Measurements from ENCODE around the gene TTLL6. TPM values are rescaled to one million over a fixed set of nuclear protein-coding genes. Genes with fewer than 3 reads are reported as not detected.
A peak's percentile ranks its signal among the peaks of the same experiment; 100 is the strongest.

TTLL6 gene
- total RNA-seq, 2 donors from 2014 or later, result not detected

DNA sequence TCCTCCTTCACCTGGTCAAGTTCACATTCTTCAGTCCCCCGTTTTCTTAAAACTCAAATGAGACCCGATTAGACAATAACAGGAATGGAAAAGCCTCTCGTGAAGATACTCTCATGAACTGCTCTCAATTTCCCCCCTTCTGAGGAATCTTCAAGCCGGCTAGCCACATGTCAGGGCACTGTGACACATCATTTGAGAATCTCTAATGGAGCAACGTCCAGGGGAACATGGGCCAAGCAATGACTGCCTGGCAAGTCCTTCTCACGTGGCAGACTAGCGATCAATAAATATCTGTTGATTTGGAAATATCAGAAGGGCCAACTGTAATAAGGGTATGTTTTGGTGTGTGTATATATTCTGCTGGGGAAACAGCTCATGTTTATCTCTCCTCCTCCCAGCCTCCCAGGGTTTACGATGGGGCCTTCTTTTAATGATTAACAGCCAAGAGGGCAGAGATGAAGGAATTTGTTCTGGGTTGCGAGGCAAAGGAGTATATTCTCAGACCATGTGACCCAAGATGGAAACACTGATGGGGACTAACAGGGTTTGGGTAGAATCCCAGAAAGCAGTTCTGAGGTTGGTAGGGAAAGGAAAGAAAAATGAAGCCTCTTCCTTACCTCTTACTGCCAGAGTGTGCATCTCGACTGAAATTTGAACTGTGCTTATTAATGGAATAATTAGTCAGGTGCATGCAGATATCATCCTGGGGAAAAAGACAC lies 21.4 kb downstream of the TTLL6 start:
- no peak for ATAC-seq (replicated peaks)
- Mint-ChIP-seq H3K9me3 (no peaks in the 10 kb centered on the region), H3K4me3 (no peak overlapping the region), H3K4me1 (no peaks in the 10 kb centered on the region), H3K36me3 (ENCODE audit: low read depth) (no peaks in the 10 kb centered on the region), H3K27ac (no peak overlapping the region), H3K27me3 (peaks cover 36% of the 10 kb centered on the region)

DNA sequence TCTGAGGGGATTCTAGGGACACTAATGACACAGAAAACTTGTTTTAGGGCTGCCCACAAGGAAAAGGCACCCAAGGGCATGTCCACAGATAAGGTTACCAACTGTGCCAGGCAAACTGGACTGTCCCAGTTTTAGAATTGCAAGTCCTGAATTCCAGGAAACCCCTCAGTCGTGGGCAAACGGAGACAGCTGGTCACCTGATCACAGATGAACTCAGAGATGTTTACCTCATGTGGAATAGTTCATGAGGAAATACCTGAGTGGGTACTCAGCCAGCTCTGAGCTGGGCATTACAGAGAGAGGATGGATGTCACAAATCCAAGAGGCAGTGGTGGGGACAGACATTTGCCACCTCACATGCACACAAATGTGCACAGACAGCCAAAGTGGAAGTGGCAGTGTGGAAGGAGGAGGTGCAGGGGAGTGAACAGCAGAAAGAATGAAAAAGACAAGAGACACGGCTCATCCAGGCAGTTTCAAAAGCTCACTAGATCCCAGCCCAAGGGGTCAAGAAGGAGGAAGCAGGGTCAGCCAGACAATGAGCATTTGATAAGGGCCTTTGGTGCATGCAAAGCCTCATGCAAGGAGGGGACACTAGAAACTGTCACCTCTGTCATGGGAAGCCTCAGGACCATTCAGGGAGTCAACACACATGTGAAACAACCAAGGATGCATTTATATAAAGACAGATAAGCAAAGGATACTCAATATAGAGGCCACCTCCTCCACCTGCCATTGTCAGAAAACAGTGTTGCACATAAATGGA lies 24.8 kb downstream of the TTLL6 start:
- Mint-ChIP-seq H3K36me3 (ENCODE audit: low read depth) (no peaks in the 10 kb centered on the region), H3K27ac (no peak overlapping the region), H3K4me3 (no peak overlapping the region), H3K27me3 (peaks cover 40% of the 10 kb centered on the region), H3K4me1 (no peaks in the 10 kb centered on the region), H3K9me3 (no peaks in the 10 kb centered on the region)
- no peak for ATAC-seq (replicated peaks)

- Mint-ChIP-seq H3K27ac (no peak overlapping the region), H3K4me1 (no peaks in the 10 kb centered on the region), H3K9me3 (no peaks in the 10 kb centered on the region), H3K36me3 (ENCODE audit: low read depth) (no peaks in the 10 kb centered on the region), H3K4me3 (no peak overlapping the region), H3K27me3 (peaks cover 35% of the 10 kb centered on the region)
- ATAC-seq (replicated peaks), result peak; percentile 67
These were observed 25.6 kb downstream of the TTLL6 start for GRCh38 chr17:48791128-48792032.

- ATAC-seq (replicated peaks), result no peak
- Mint-ChIP-seq H3K4me3 (no peak overlapping the region), H3K27ac (no peak overlapping the region), H3K9me3 (no peaks in the 10 kb centered on the region), H3K4me1 (no peaks in the 10 kb centered on the region), H3K27me3 (peaks cover 35% of the 10 kb centered on the region), H3K36me3 (ENCODE audit: low read depth) (no peaks in the 10 kb centered on the region)
These were observed 26.4 kb downstream of the TTLL6 start for GRCh38 chr17:48790607-48791127.

DNA sequence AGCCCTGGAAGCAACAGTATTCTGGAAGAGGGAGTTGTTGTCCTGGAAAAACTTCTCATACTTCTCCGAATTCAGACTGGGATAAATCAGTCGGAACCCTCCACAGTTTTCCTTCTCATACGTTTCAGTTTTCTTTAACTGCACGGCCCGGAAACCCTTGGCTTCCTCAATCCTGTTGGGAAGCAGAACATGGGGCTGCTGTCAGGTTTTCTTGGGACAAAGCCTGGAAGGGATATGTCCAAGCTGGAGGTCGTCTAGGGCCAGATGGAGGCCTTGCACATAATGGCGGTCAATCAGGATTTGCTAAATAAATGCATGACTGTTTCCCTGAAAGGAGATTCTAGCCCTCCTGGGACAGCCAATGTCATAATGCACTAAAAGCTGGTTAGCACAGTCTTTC lies 29.2 kb downstream of the TTLL6 start:
- no peak overlapping the region for H3K4me3 Mint-ChIP-seq

DNA sequence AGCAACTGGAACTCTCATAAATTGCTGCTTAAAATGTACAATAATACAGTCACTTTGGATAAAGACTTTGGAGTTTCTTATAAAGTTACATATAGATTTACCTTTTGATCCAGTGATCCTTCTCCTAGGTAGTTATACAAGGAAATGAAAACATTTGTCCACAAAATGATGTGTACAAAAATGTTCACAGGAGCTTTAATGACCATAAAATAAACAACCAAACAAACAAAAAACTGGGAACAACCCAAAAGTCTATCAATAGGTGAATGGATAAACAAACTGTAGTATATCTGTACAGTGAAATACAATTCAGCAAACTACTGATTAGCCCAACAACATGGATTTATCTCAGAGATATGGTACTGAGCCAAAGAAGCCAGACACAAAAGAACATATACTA lies 37.6 kb downstream of the TTLL6 start:
- ATAC-seq (replicated peaks), result no peak
- no peak overlapping the region for H3K4me3 Mint-ChIP-seq
- H3K4me1 Mint-ChIP-seq, result no peaks in the 10 kb centered on the region
- no peaks in the 10 kb centered on the region for H3K36me3 Mint-ChIP-seq (ENCODE audit: low read depth)
- no peak overlapping the region for H3K27ac Mint-ChIP-seq
- H3K9me3 Mint-ChIP-seq, result no peaks in the 10 kb centered on the region
- H3K27me3 Mint-ChIP-seq, result peaks cover 6% of the 10 kb centered on the region

More for the DNA sequence above, 29.2 kb downstream of the TTLL6 start:
- no peaks in the 10 kb centered on the region for H3K36me3 Mint-ChIP-seq (ENCODE audit: low read depth)
- no peaks in the 10 kb centered on the region for H3K9me3 Mint-ChIP-seq
- no peak for ATAC-seq (replicated peaks)
- no peaks in the 10 kb centered on the region for H3K4me1 Mint-ChIP-seq
- peaks cover 22% of the 10 kb centered on the region for H3K27me3 Mint-ChIP-seq
- no peak overlapping the region for H3K27ac Mint-ChIP-seq

DNA sequence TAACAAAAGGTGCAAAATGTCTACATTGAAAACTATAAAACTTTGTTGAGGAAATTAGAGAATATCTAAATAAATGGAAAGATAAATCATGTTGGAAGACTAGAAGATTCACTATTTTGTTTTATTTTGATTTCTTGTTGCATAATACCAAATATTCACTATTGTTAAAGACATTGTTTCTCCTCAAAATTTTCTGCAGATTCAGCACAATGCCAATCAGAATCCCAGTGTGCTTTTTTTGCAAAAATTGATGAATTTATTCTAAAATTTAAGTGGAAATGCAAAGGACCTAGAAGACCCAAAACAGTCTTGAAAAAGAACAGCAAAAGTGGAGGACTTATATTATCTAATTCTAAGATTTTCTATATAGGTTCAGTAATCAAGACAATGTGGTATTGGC lies 40.4 kb downstream of the TTLL6 start:
- Mint-ChIP-seq H3K27me3 (peaks cover 17% of the 10 kb centered on the region), H3K36me3 (ENCODE audit: low read depth) (no peaks in the 10 kb centered on the region)

DNA sequence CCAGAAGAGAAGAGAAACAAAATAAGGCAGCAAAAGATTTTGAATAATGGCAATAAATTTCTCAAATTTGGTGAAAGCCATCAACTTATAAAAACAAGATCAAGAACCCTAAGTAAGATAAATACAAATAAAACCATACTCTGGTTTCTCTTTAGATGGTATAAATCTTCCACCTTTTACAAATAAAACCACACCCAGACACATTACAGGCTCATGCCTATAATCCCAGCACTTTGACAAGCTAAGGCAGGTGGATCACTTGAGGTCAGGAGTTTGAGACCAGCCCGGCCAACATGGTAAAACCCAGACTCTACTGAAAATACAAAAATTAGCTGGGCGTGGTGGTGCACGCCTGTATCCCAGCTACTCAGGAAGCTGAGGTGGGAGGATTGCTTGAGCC lies 43.8 kb downstream of the TTLL6 start:
- H3K36me3 Mint-ChIP-seq (ENCODE audit: low read depth), result no peaks in the 10 kb centered on the region
- no peaks in the 10 kb centered on the region for H3K9me3 Mint-ChIP-seq
- H3K4me3 Mint-ChIP-seq, result no peak overlapping the region
- H3K27ac Mint-ChIP-seq, result no peak overlapping the region
- H3K4me1 Mint-ChIP-seq, result no peaks in the 10 kb centered on the region
- ATAC-seq (replicated peaks), result no peak
- H3K27me3 Mint-ChIP-seq, result peaks cover 31% of the 10 kb centered on the region

More for the DNA sequence above, 40.4 kb downstream of the TTLL6 start:
- Mint-ChIP-seq H3K9me3 (no peaks in the 10 kb centered on the region), H3K4me3 (no peak overlapping the region), H3K27ac (no peak overlapping the region), H3K4me1 (no peaks in the 10 kb centered on the region)
- no peak for ATAC-seq (replicated peaks)

DNA sequence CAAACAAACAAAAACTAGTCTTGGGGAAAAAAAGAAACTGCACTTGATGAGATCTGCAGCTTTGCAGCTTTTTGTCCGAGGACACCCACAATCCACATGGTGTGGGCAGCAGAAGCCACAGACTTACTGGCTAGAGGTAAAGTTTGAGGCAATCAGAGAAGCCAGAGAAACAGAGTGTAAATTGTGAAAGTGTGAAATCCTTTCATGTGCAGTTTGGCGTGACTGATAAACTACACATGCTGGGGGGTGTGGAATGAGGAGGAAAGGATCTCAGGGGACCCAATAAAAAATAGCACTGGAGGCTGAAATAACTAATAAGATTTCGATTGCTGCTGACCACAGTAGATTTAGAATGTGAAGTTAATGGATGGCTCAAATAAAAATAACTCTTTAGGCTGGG lies 46.1 kb downstream of the TTLL6 start:
- H3K27ac Mint-ChIP-seq, result no peak overlapping the region
- H3K4me1 Mint-ChIP-seq, result no peaks in the 10 kb centered on the region
- ATAC-seq (replicated peaks), result no peak
- H3K36me3 Mint-ChIP-seq (ENCODE audit: low read depth), result no peaks in the 10 kb centered on the region
- H3K27me3 Mint-ChIP-seq, result peaks cover 37% of the 10 kb centered on the region
- H3K4me3 Mint-ChIP-seq, result no peak overlapping the region
- no peaks in the 10 kb centered on the region for H3K9me3 Mint-ChIP-seq

DNA sequence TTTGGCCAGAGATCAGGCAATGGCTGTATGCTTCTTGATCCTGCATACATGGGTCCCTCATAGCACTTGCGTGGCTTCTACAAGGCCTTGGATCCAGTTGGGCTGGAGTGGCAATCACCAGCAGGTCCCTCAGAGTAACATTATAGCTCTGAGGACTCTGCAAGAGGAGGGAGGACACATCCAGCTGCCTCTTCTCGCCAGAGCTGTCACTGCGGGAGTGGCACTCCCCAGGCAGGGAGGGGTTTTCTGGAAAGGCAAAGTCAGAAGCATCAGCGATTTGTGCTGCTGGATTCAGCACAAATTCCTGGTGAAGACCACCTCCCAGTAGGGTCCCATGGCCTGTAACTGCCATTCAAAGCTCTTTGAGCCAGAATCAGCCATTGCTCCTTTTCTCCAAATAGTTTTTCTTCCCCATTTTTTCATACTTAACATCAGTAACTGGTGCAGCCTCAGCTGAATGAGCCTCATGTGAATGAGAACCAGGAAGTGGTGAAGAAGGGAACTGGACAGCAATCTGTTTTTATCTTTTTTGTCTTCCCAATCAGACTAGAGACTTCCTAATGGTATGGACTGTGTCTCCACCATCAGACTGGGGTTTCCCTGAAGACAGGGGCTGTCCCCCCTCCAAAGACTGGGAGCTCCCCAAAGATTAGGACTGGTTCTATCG lies 47.9 kb downstream of the TTLL6 start:
- Mint-ChIP-seq H3K4me1 (no peaks in the 10 kb centered on the region), H3K36me3 (ENCODE audit: low read depth) (no peaks in the 10 kb centered on the region), H3K4me3 (no peak overlapping the region), H3K27me3 (peaks cover 39% of the 10 kb centered on the region), H3K27ac (no peak overlapping the region), H3K9me3 (no peaks in the 10 kb centered on the region)
- no peak for ATAC-seq (replicated peaks)

DNA sequence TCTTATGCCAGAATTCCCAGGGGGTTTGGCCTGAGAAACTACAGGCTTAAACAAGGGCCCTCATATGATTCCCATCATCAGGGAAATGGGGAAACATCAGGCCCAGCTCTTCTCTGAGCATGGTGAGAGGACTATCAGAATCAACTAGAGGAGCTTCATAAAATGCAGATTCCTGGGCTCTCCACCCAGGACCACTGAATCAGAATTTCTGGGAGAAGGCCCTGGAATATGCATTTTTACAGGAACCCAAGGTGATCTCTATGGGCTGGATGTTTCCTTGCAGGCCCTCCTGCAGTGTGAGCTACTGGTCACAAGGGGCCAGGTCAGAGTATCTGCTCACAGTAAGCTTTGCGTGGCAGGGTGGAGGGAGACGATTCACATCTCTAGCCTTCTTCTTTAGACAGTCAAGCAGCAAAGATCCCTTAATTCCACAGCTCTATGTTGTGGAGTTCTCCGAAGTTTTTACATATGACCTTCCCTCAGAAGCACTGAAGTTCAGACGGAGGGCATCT lies 49.7 kb downstream of the TTLL6 start:
- no peaks in the 10 kb centered on the region for H3K36me3 Mint-ChIP-seq (ENCODE audit: low read depth)
- ATAC-seq (replicated peaks), result no peak
- H3K27ac Mint-ChIP-seq, result no peak overlapping the region
- no peak overlapping the region for H3K4me3 Mint-ChIP-seq
- peaks cover 48% of the 10 kb centered on the region for H3K27me3 Mint-ChIP-seq
- H3K4me1 Mint-ChIP-seq, result no peaks in the 10 kb centered on the region
- H3K9me3 Mint-ChIP-seq, result no peaks in the 10 kb centered on the region

DNA sequence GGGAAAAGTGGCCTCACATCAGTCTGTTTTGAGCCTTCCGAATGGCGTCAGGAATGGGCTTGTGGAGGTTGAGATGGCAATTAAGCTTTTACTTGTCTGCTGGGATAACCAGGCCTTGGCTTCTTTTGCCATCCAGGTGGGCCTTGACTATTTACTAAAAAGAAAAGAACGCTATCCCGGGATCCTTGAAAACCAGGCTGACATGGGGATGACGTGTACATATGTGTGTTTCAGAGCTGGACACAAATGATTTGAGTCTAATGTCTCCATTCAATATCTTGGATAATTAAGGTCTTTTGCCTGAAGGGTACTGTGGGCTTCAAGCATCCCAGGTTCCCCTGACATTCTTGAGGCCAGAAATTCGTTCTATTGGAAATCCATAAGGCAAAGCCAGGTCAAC lies 55.9 kb downstream of the TTLL6 start:
- Mint-ChIP-seq H3K9me3 (no peaks in the 10 kb centered on the region), H3K27ac (no peak overlapping the region), H3K4me3 (no peak overlapping the region), H3K27me3 (peaks cover 58% of the 10 kb centered on the region), H3K36me3 (ENCODE audit: low read depth) (no peaks in the 10 kb centered on the region), H3K4me1 (no peaks in the 10 kb centered on the region)
- no peak for ATAC-seq (replicated peaks)

GRCh38 chr17:48760411-48760810 lies 56.6 kb downstream of the TTLL6 start:
- Mint-ChIP-seq H3K27me3 (peaks cover 64% of the 10 kb centered on the region), H3K4me3 (no peak overlapping the region), H3K4me1 (no peaks in the 10 kb centered on the region), H3K36me3 (ENCODE audit: low read depth) (no peaks in the 10 kb centered on the region), H3K27ac (no peak overlapping the region), H3K9me3 (no peaks in the 10 kb centered on the region)
- no peak for ATAC-seq (replicated peaks)

GRCh38 chr17:48759288-48759687 lies 57.7 kb downstream of the TTLL6 start:
- Mint-ChIP-seq H3K9me3 (no peaks in the 10 kb centered on the region), H3K27me3 (peaks cover 66% of the 10 kb centered on the region), H3K36me3 (ENCODE audit: low read depth) (no peaks in the 10 kb centered on the region), H3K27ac (no peak overlapping the region), H3K4me3 (no peak overlapping the region), H3K4me1 (no peaks in the 10 kb centered on the region)
- no peak for ATAC-seq (replicated peaks)
